Suprapubic skin (tissue), 4 donors: Measurements from ENCODE around the gene ASB11. TPM values are rescaled to one million over a fixed set of nuclear protein-coding genes. Genes with fewer than 3 reads are reported as not detected.

Experiments
- DNase-seq, 2 donors: peaks; one replicate each; pipeline ENCODE4 v3.0.0-alpha.2; 2019; ENCODE audit warnings: low spot score in 2 of 2
- H3K27ac ChIP-seq: fragments of 200-600 bp; sonication (generic); one replicate; pipeline ENCODE4 v1.5.1; 2019
- H3K27me3 ChIP-seq: fragments of 200-600 bp; sonication (generic); one replicate; pipeline ENCODE4 v1.5.1; 2019
- H3K36me3 ChIP-seq: fragments of 200-600 bp; sonication (generic); one replicate; pipeline ENCODE4 v1.5.1; 2019
- H3K4me1 ChIP-seq: fragments of 200-600 bp; sonication (generic); one replicate; pipeline ENCODE4 v1.5.1; 2019
- H3K4me3 ChIP-seq: fragments of 200-600 bp; sonication (generic); one replicate; pipeline ENCODE4 v1.5.1; 2019; ENCODE audit warnings: mild to moderate bottlenecking
- H3K9me3 ChIP-seq: fragments of 200-600 bp; sonication (generic); one replicate; pipeline ENCODE4 v1.5.1; 2019
- CTCF ChIP-seq, 2 donors: fragments of 200-600 bp in 1 of 2; fragments of 450-650 bp in 1 of 2; sonication (generic) in 1 of 2; IDR thresholded peaks; one replicate each; pipeline ENCODE4 v1.5.1; 2016 to 2019; ENCODE audit warnings: antibody characterized with exemption in 2 of 2, mild to moderate bottlenecking in 1 of 2, moderate library complexity in 1 of 2
- EP300 ChIP-seq: sonication (generic); formaldehyde crosslinking; IDR thresholded peaks from one replicate; pipeline ENCODE4 v1.6.1; 2017; ENCODE audit warnings: antibody characterized with exemption
- POLR2A ChIP-seq, 2 donors: fragments of 450-650 bp; IDR thresholded peaks; one replicate each; pipeline ENCODE4 v1.6.1; 2017; ENCODE audit warnings: antibody characterized with exemption in 2 of 2, mild to moderate bottlenecking in 2 of 2, moderate library complexity in 2 of 2
- POLR2AphosphoS5 ChIP-seq, 3 donors: sonication (generic); formaldehyde crosslinking; IDR thresholded peaks; one replicate each; pipeline ENCODE4 v1.6.1; 2017; ENCODE audit warnings: antibody characterized with exemption in 3 of 3
- WGBS: methylation state at CpG from one replicate; pipeline ENCODE4 v1.1.5; 2018; 5-methylcytosine and 5-hydroxymethylcytosine counted together
- total RNA-seq, 4 donors: library from RNA; depleted of rRNA; stranded (reverse); fragments of >200 nt; gene quantifications; one replicate each; pipeline ENCODE4 v1.1.0, GENCODE V29; 2016

ASB11 gene
- total RNA-seq, 4 donors from 2014 or later, result 0.42 to 2.0 (median 1.8) TPM

DNA sequence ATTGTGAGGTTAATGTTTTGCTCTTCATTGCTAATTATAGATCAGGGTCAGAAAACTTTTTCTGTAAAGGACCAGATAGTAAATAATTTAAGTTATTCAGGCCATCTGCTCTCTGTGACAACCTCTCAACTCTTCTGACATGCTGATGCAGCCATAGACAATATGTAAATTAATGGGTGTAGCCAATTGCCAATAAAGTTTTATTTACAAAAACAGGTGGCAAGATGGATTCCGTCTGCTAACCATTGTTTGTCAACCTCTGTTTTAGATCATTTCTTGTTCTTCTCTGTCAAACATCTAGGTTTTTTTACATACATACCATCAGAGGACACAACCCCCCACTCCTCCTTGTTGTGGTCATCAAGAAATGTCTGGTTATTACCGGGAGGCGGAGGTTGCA lies 79.3 kb downstream of the ASB11 start:
- no peaks in the 10 kb centered on the region for H3K36me3 ChIP-seq
- H3K27me3 ChIP-seq, result no peaks in the 10 kb centered on the region
- 86% methylated on average over 3 of the region's 3 CpGs for WGBS
- H3K4me1 ChIP-seq, result no peaks in the 10 kb centered on the region
- no peak overlapping the region for H3K4me3 ChIP-seq
- TF ChIP-seq CTCF (IDR thresholded peaks at IDR 0.05), result no peak
- no peak for TF ChIP-seq EP300
- no peak for TF ChIP-seq POLR2A (IDR thresholded peaks at IDR 0.05)
- no peak for TF ChIP-seq POLR2AphosphoS5 (IDR thresholded peaks at IDR 0.05)
- no peaks in the 10 kb centered on the region for H3K9me3 ChIP-seq
- no peak overlapping the region for H3K27ac ChIP-seq
- DNase-seq, result no peak

DNA sequence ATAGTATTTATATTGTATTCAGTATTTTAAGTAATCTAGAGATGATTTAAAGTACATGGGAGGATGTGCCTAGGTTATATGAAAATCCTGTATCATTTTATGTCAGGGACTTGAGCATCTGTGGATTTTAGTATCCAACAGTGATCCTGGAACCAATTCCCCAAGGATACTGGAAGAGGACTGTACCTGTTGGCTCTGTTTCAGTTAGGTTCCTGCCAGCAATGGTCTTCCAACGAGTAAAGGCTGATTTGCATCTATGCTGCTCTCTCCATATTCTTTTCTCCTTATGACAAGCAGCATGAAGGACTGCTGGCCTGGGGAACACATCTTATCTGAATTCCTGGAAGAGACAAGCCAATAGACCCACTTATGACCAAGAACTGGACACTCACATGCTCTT lies 80.4 kb downstream of the ASB11 start:
- no peak for DNase-seq
- Histone ChIP-seq H3K4me1 (no peaks in the 10 kb centered on the region), H3K36me3 (no peaks in the 10 kb centered on the region), H3K4me3 (no peak overlapping the region), H3K27ac (no peak overlapping the region), H3K27me3 (no peaks in the 10 kb centered on the region), H3K9me3 (no peaks in the 10 kb centered on the region)
- no peak for TF ChIP-seq POLR2A (IDR thresholded peaks at IDR 0.05)
- TF ChIP-seq POLR2AphosphoS5 (IDR thresholded peaks at IDR 0.05), result no peak
- TF ChIP-seq EP300, result no peak
- no peak for TF ChIP-seq CTCF (IDR thresholded peaks at IDR 0.05)
- 32% methylated on average over 1 of the region's 1 CpG for WGBS

- TF ChIP-seq CTCF (IDR thresholded peaks at IDR 0.05) (no peak), POLR2AphosphoS5 (IDR thresholded peaks at IDR 0.05) (no peak), EP300 (no peak), POLR2A (IDR thresholded peaks at IDR 0.05) (no peak)
- H3K27ac ChIP-seq, result no peak overlapping the region
- no peaks in the 10 kb centered on the region for H3K9me3 ChIP-seq
- no peak for DNase-seq
- no peaks in the 10 kb centered on the region for H3K36me3 ChIP-seq
- WGBS, result 39% methylated on average over 3 of the region's 3 CpGs
- no peaks in the 10 kb centered on the region for H3K4me1 ChIP-seq
- no peaks in the 10 kb centered on the region for H3K27me3 ChIP-seq
- no peak overlapping the region for H3K4me3 ChIP-seq
These were observed 81.9 kb downstream of the ASB11 start for GRCh38 chrX:15233416-15234015.

Other genes with a start within 250 kb of the ASB11 start
- gene ASB9, start 45.6 kb downstream of the ASB11 start, total RNA-seq, result 1 to 10 TPM in 3 of 4 donors, under 1 TPM in 1; 0.49 to 3.6 (median 1.3) TPM
- 10 to 100 TPM; 14.7 to 24.7 (median 20.4) TPM for gene PIGA, start 19.9 kb upstream of the ASB11 start, total RNA-seq
- gene VEGFD, start 68.8 kb upstream of the ASB11 start, total RNA-seq, result 1 to 10 TPM in 2 of 4 donors, under 1 TPM in 1, not detected in 1; 0.76 to 1.7 (median 1.2) TPM
- gene PIR, start 177.7 kb upstream of the ASB11 start, total RNA-seq, result 10 to 100 TPM in 3 of 4 donors, 1 to 10 TPM in 1; 4.4 to 24.4 (median 14.7) TPM
- gene BMX, start 185.2 kb upstream of the ASB11 start, total RNA-seq, result 1 to 10 TPM in 3 of 4 donors, under 1 TPM in 1; 0.45 to 1.9 (median 1.5) TPM